Measurements from ENCODE around the gene NUCKS1. TPM values are rescaled to one million over a fixed set of nuclear protein-coding genes. Genes with fewer than 3 reads are reported as not detected.

Gene NUCKS1
- total and polyA plus RNA-seq, 2 of the 4 experiments (the other 2 are of a cell fraction) = 37.9 to 103 TPM

DNA sequence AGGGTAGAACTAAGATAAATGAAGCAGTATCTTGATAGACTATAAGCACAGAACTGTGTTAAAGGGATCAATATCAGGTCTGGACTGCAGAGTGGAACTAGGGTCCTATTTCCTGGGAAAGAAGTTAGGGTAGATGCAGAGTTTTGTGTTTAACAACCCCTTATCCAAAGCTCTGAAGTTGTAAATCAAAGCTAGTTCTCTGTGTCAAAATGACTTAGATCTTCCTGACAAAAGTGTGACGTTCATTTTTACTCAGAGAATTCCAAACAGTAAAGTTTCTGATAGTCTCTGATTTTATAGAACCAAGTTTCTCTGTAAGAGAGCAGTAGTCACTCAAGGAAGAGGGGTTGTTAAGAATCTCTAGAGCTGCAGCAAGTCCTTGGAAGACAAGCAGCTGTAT is 8.3 kb downstream of the NUCKS1 start:
- Histone ChIP-seq H3K56ac (ENCODE audit: extremely low read depth, insufficient read depth, low read length) (no peak overlapping the region), H2AFZ (replicated peaks; ENCODE audit: low read length, poor library complexity) (no peak overlapping the region), H3K4me1 (ENCODE audit: control insufficient read depth, insufficient read depth, low read length) (peaks cover 7% of the 10 kb centered on the region; the same call in 1 of the 2 replicates), H2BK20ac (ENCODE audit: low read depth, low read length) (no peak overlapping the region), H3K36me3 (ENCODE audit: control insufficient read depth, insufficient read depth, low read length) (peaks cover 7% of the 10 kb centered on the region), H3K9ac (ENCODE audit: low read depth, low read length) (no peak overlapping the region), H3K23ac (ENCODE audit: low read depth, low read length) (no peak overlapping the region), H4K91ac (ENCODE audit: insufficient read depth, low read depth, low read length) (no peak overlapping the region), H2AK5ac (ENCODE audit: low read depth, low read length) (no peak overlapping the region), H2BK15ac (ENCODE audit: low read depth, low read length) (no peak overlapping the region), H3K4ac (ENCODE audit: low read depth, low read length) (no peak overlapping the region), H3K27me3 (ENCODE audit: control insufficient read depth, insufficient read depth, low read length) (no peaks in the 10 kb centered on the region), H2AK9ac (replicated peaks; ENCODE audit: low read depth, low read length, poor library complexity) (no peak overlapping the region), H3K14ac (replicated peaks; ENCODE audit: low read depth, low read length) (no peak overlapping the region), H3K4me3 (ENCODE audit: insufficient read depth, low read depth, low read length) (no peak overlapping the region), H2BK5ac (ENCODE audit: low read depth, low read length, poor library complexity, severe bottlenecking) (no peak overlapping the region), H3K79me1 (ENCODE audit: low read depth in 1 of 2, low read length in 2 of 2) (peaks cover 3 to 50% of the 10 kb centered on the region in 2 experiments), H3K4me2 (ENCODE audit: low read depth, low read length) (no peak overlapping the region), H2BK120ac (ENCODE audit: low read depth, low read length) (no peak overlapping the region), H4K5ac (ENCODE audit: low read depth, low read length) (no peak overlapping the region), H4K20me1 (ENCODE audit: insufficient read depth, low read length) (peaks cover 82% of the 10 kb centered on the region), H3K18ac (ENCODE audit: low read depth, low read length) (no peak overlapping the region), H3K9me3 (ENCODE audit: control insufficient read depth, insufficient read depth, low read length) (no peaks in the 10 kb centered on the region), H3K9me1 (ENCODE audit: insufficient read depth, low read length) (peaks cover 8% of the 10 kb centered on the region), H4K8ac (ENCODE audit: low read depth in 2 of 2, low read length in 2 of 2) (no peak overlapping the region), H3K27ac (ENCODE audit: insufficient read depth, low read length) (no peak overlapping the region)
- intact Hi-C loops (cut with micrococcal nuclease) = no loop called here
- no TSS peak for BruUV-seq (replicated peaks)
- in situ Hi-C loops (cut with MboI; ENCODE audit: low sequenced_read_pairs) = no loop called here
- dilution Hi-C loops (cut with HindIII; ENCODE audit: low sequenced_read_pairs, unreplicated experiment) = no loop called here
- no CpG with 5 or more reads among the region's 1 CpG for WGBS, 2 experiments (ENCODE audit: extremely low coverage in 2 of 2, insufficient read length in 1 of 2)
- ChIA-PET POLR2A (ENCODE audit: unreplicated experiment) (no interaction called here), CTCF (interaction anchor here (0.6 kb wide), 1 partner anchor 33 kb away, joined by 3 read pairs; no protein-coding TSS in a partner anchor)
- DNase-seq (no peak), ATAC-seq (ENCODE audit: low read depth) (no peak)
- TF ChIP-seq MAFK (IDR thresholded peaks at IDR 0.05; ENCODE audit: low read depth, low read length) (no peak), CTCF (conservative IDR thresholded peaks at IDR 0.05; ENCODE audit: low read depth, low read length) (no peak), FOS (IDR thresholded peaks at IDR 0.05; ENCODE audit: low read depth, low read length) (no peak), RCOR1 (IDR thresholded peaks at IDR 0.05; ENCODE audit: insufficient replicate concordance, low read length) (no peak), NFE2L2 (IDR thresholded peaks at IDR 0.05; ENCODE audit: low read depth, low read length) (no peak), BHLHE40 (IDR thresholded peaks at IDR 0.05; ENCODE audit: low read depth, low read length) (no peak), POLR2A (IDR thresholded peaks at IDR 0.05; ENCODE audit: low read depth, low read length) (no peak), RFX5 (IDR thresholded peaks at IDR 0.05; ENCODE audit: low read depth, low read length) (no peak), CEBPB (IDR thresholded peaks at IDR 0.05; ENCODE audit: low read depth, low read length) (no peak), SMC3 (IDR thresholded peaks at IDR 0.05; ENCODE audit: low read depth, low read length) (no peak), MAZ (IDR thresholded peaks at IDR 0.05; ENCODE audit: borderline replicate concordance, low read depth, low read length) (no peak), MXI1 (IDR thresholded peaks at IDR 0.05; ENCODE audit: borderline replicate concordance, low read depth, low read length) (no peak), CHD1 (IDR thresholded peaks at IDR 0.05; ENCODE audit: low read depth, low read length) (no peak), RAD21 (IDR thresholded peaks at IDR 0.05; ENCODE audit: low read length) (no peak)
- TF ChIP-seq, protein P1, sequence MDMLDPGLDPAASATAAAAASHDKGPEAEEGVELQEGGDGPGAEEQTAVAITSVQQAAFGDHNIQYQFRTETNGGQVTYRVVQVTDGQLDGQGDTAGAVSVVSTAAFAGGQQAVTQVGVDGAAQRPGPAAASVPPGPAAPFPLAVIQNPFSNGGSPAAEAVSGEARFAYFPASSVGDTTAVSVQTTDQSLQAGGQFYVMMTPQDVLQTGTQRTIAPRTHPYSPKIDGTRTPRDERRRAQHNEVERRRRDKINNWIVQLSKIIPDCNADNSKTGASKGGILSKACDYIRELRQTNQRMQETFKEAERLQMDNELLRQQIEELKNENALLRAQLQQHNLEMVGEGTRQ (IDR thresholded peaks at IDR 0.05; ENCODE audit: low read depth, low read length) = no peak
- TF ChIP-seq, protein P2, sequence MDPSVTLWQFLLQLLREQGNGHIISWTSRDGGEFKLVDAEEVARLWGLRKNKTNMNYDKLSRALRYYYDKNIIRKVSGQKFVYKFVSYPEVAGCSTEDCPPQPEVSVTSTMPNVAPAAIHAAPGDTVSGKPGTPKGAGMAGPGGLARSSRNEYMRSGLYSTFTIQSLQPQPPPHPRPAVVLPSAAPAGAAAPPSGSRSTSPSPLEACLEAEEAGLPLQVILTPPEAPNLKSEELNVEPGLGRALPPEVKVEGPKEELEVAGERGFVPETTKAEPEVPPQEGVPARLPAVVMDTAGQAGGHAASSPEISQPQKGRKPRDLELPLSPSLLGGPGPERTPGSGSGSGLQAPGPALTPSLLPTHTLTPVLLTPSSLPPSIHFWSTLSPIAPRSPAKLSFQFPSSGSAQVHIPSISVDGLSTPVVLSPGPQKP (IDR thresholded peaks at IDR 0.05; ENCODE audit: borderline replicate concordance, low read depth, low read length) = no peak

Measured in IMR-90 (cell line).